GM12892 (cell line): ENCODE results near the gene SHISA7.

Experiments used
- POLR2A ChIP-seq: IDR thresholded peaks from 2 replicates; pipeline ENCODE4 v1.6.1; 2011; ENCODE audit warnings: low read depth, low read length, control low read depth
- POLR2AphosphoS5 ChIP-seq: IDR thresholded peaks from 2 replicates; pipeline ENCODE4 v1.6.1; 2011; ENCODE audit warnings: low read depth, low read length, control low read depth

- TF ChIP-seq POLR2A (no peak), POLR2AphosphoS5 (no peak)
These were observed 55.2 kb downstream of the SHISA7 start for GRCh38 chr19:55387736-55388497.
